Erythroblast (primary cell): ENCODE results near the gene ZBTB42.

Experiments used
- GATA1 ChIP-seq: IDR thresholded peaks from 2 replicates; pipeline ENCODE4 v1.6.1; 2011; ENCODE audit warnings: low read depth, mild to moderate bottlenecking, control low read depth, low read length, moderate library complexity
- POLR2A ChIP-seq: IDR thresholded peaks from 2 replicates; pipeline ENCODE4 v1.6.1; 2011; ENCODE audit warnings: mild to moderate bottlenecking, low read length

- no peak for TF ChIP-seq POLR2A
- no peak for TF ChIP-seq GATA1
These were observed 22.1 kb upstream of the ZBTB42 start for GRCh38 chr14:104778694-104779331.
